ENCODE measurements around the gene CBX1. TPM values are rescaled to one million over a fixed set of nuclear protein-coding genes. Genes with fewer than 3 reads are reported as not detected.
"Not testable (repeated sequence)": the region's sequence is repeated elsewhere in the genome, so short reads cannot be mapped to it uniquely, and the experiment has no call there.

CBX1 gene
- total RNA-seq, 1 donor from 2014 or later = 181 TPM

- Mint-ChIP-seq H3K36me3 (ENCODE audit: insufficient read depth) (peaks cover 28% of the 10 kb centered on the region), H3K4me3 (ENCODE audit: low read depth) (no peak overlapping the region), H3K9me3 (ENCODE audit: low read depth) (no peaks in the 10 kb centered on the region), H3K4me1 (ENCODE audit: low read depth) (peaks cover 3% of the 10 kb centered on the region), H3K27me3 (no peaks in the 10 kb centered on the region), H3K27ac (no peak overlapping the region)
- DNase-seq (ENCODE audit: low spot score, unreplicated experiment) = no peak
- no peak for TF ChIP-seq CTCF (IDR thresholded peaks at IDR 0.05; ENCODE audit: unreplicated experiment)
Measured at GRCh38 chr17:48071654-48072053, 29.6 kb downstream of the CBX1 start.

GRCh38 chr17:48070195-48070594 is 31.1 kb downstream of the CBX1 start:
- TF ChIP-seq CTCF (IDR thresholded peaks at IDR 0.05; ENCODE audit: unreplicated experiment) = no peak

DNA sequence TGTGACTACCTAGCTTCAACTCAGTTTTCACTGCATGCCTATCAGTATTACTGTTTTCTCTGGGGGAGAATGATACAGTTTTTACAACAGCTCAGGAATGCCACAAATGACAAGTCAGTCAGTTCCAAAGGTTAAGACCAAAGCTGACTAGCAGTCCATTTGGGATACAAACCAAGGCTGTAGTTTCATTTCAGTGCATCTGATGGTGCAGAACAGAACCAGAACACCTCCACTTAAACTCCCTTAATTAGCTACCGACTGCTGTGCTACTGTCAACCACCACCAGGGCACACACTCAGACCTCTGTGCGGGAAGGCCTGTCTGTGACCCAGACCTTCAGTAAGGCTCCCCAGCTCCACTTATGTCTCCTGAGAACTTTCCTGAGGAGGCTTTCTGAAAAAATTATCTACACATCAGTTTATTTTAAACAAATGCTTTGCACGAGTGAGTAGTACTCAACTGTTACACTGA is 32.8 kb downstream of the CBX1 start:
- no peak for DNase-seq (ENCODE audit: low spot score, unreplicated experiment)
- H3K36me3 Mint-ChIP-seq (ENCODE audit: insufficient read depth) = peaks cover 19% of the 10 kb centered on the region
- no peaks in the 10 kb centered on the region for H3K27me3 Mint-ChIP-seq
- peaks cover 4% of the 10 kb centered on the region for H3K4me1 Mint-ChIP-seq (ENCODE audit: low read depth)
- no peaks in the 10 kb centered on the region for H3K9me3 Mint-ChIP-seq (ENCODE audit: low read depth)
- peak; percentile 47 for TF ChIP-seq CTCF (IDR thresholded peaks at IDR 0.05; ENCODE audit: unreplicated experiment)
- H3K27ac Mint-ChIP-seq = peak overlapping the region; percentile 88
- H3K4me3 Mint-ChIP-seq (ENCODE audit: low read depth) = no peak overlapping the region

More at GRCh38 chr17:48070195-48070594, 31.1 kb downstream of the CBX1 start:
- no peak overlapping the region for H3K4me3 Mint-ChIP-seq (ENCODE audit: low read depth)
- no peaks in the 10 kb centered on the region for H3K9me3 Mint-ChIP-seq (ENCODE audit: low read depth)
- H3K4me1 Mint-ChIP-seq (ENCODE audit: low read depth) = peaks cover 3% of the 10 kb centered on the region
- peaks cover 26% of the 10 kb centered on the region for H3K36me3 Mint-ChIP-seq (ENCODE audit: insufficient read depth)
- H3K27ac Mint-ChIP-seq = no peak overlapping the region
- DNase-seq (ENCODE audit: low spot score, unreplicated experiment) = no peak
- H3K27me3 Mint-ChIP-seq = no peaks in the 10 kb centered on the region

GRCh38 chr17:48067808-48068207 is 33.5 kb downstream of the CBX1 start:
- H3K27ac Mint-ChIP-seq; H3K4me3 Mint-ChIP-seq (ENCODE audit: low read depth); H3K9me3 Mint-ChIP-seq (ENCODE audit: low read depth); H3K27me3 Mint-ChIP-seq; DNase-seq (ENCODE audit: low spot score, unreplicated experiment); H3K4me1 Mint-ChIP-seq (ENCODE audit: low read depth): not testable (repeated sequence)
- H3K36me3 Mint-ChIP-seq (ENCODE audit: insufficient read depth) = peaks cover 17% of the 10 kb centered on the region

GRCh38 chr17:48067245-48067644 is 34.0 kb downstream of the CBX1 start:
- Mint-ChIP-seq H3K9me3 (ENCODE audit: low read depth) (no peaks in the 10 kb centered on the region), H3K4me3 (ENCODE audit: low read depth) (no peak overlapping the region), H3K36me3 (ENCODE audit: insufficient read depth) (peaks cover 15% of the 10 kb centered on the region), H3K27ac (no peak overlapping the region), H3K4me1 (ENCODE audit: low read depth) (peaks cover 4% of the 10 kb centered on the region), H3K27me3 (no peaks in the 10 kb centered on the region)
- no peak for DNase-seq (ENCODE audit: low spot score, unreplicated experiment)
- TF ChIP-seq CTCF (IDR thresholded peaks at IDR 0.05; ENCODE audit: unreplicated experiment) = no peak

- Mint-ChIP-seq H3K27ac (peak overlapping the region; percentile 71), H3K4me3 (ENCODE audit: low read depth) (no peak overlapping the region), H3K9me3 (ENCODE audit: low read depth) (no peaks in the 10 kb centered on the region), H3K27me3 (no peaks in the 10 kb centered on the region), H3K4me1 (ENCODE audit: low read depth) (peaks cover 4% of the 10 kb centered on the region), H3K36me3 (ENCODE audit: insufficient read depth) (peaks cover 15% of the 10 kb centered on the region)
- DNase-seq (ENCODE audit: low spot score, unreplicated experiment) = no peak
- no peak for TF ChIP-seq CTCF (IDR thresholded peaks at IDR 0.05; ENCODE audit: unreplicated experiment)
Measured at GRCh38 chr17:48066656-48067055, 34.6 kb downstream of the CBX1 start.

All from progenitor cell of endocrine pancreas (in vitro differentiated cells).